OCI-LY3 (cell line): ENCODE measurements around the gene OR10G3.

Experiments
- H2AFZ ChIP-seq: fragments of 200-600, 300-600 bp; shearing (Covaris generic); 2 replicates; pipeline ENCODE4 v1.6.0; 2014; ENCODE audit warnings: antibody characterized with exemption, low read depth, low read length
- H3K27ac ChIP-seq: fragments of 200-600, 300-600 bp; sonication (generic); 2 replicates; pipeline ENCODE4 v1.5.1; 2014; ENCODE audit warnings: mild to moderate bottlenecking, low read length, moderate library complexity, mixed read lengths
- H3K27me3 ChIP-seq: fragments of 200-600, 300-600 bp; sonication (generic); 2 replicates; pipeline ENCODE4 v1.6.1; 2014; ENCODE audit warnings: low read depth, low read length, mixed read lengths
- H3K36me3 ChIP-seq: fragments of 200-600, 300-600 bp; sonication (generic); replicated peaks from 2 replicates; pipeline ENCODE3; 2014; ENCODE audit warnings: low read depth, low read length, mixed read lengths
- H3K4me1 ChIP-seq: fragments of 300-600, 200-600 bp; sonication (generic); 2 replicates; pipeline ENCODE4 v1.6.1; 2014; ENCODE audit warnings: low read length, mixed read lengths
- H3K4me2 ChIP-seq: fragments of 200-600, 300-600 bp; sonication (generic); 2 replicates; pipeline ENCODE4 v1.6.1; 2014; ENCODE audit warnings: low read length, mixed read lengths
- H3K4me3 ChIP-seq: fragments of 300-600, 200-600 bp; sonication (generic); 2 replicates; pipeline ENCODE4 v1.5.1; 2014; ENCODE audit warnings: antibody characterized with exemption, mild to moderate bottlenecking, low read length, moderate library complexity
- H3K79me2 ChIP-seq: fragments of 300-600, 200-600 bp; shearing (Covaris generic); 2 replicates; pipeline ENCODE4 v1.6.1; 2014; ENCODE audit warnings: mild to moderate bottlenecking, low read length, mixed read lengths
- H3K9ac ChIP-seq: fragments of 300-600, 200-600 bp; shearing (Covaris generic); 2 replicates; pipeline ENCODE4 v1.6.0; 2014; ENCODE audit warnings: mild to moderate bottlenecking, low read length, moderate library complexity
- H3K9me3 ChIP-seq: fragments of 200-600, 300-600 bp; shearing (Covaris generic); 2 replicates; pipeline ENCODE4 v1.6.1; 2014; ENCODE audit warnings: low read length, mixed read lengths; ENCODE audit not compliant: insufficient read depth
- H4K20me1 ChIP-seq: fragments of 200-600, 300-600 bp; sonication (generic); 2 replicates; pipeline ENCODE4 v1.6.1; 2016; ENCODE audit warnings: low read length, mixed read lengths; ENCODE audit not compliant: insufficient read depth
- CTCF ChIP-seq: fragments of 200-600, 300-600 bp; sonication (generic); IDR thresholded peaks from 2 replicates; pipeline ENCODE4 v1.5.1; 2014; ENCODE audit warnings: antibody characterized with exemption, low read length, low read depth
- EZH2phosphoT487 ChIP-seq: fragments of 200-600 bp; shearing (Covaris generic); IDR thresholded peaks from 2 replicates; pipeline ENCODE4 v1.6.1; 2018; ENCODE audit warnings: antibody characterized with exemption, mixed run types, low read depth

Gene OR10G3

DNA sequence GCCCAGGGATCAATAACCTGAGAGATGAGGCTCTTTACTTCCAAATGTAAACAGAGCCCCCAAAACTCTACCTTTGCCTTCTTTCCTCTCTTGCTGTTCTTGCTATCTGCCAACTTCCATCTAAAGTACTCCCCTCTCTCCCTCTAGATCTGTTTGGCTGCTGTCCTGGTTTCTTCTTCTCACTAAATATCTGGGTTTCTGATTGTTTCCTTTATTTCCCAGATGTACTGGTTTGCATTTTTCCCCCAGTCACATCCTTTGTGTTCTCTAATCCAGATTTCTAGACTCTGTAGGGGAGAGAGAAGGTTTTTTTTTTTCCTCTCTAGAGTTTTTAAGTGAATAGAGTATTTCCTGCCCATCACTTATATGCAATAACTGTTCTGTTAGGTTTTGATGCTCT lies 46.6 kb downstream of the OR10G3 start:
- H3K9ac ChIP-seq = no peak overlapping the region
- H3K27me3 ChIP-seq = peaks cover 36% of the 10 kb centered on the region
- H3K9me3 ChIP-seq = no peaks in the 10 kb centered on the region
- no peak overlapping the region for H3K27ac ChIP-seq
- H3K4me2 ChIP-seq = no peak overlapping the region
- H3K4me3 ChIP-seq = no peak overlapping the region
- TF ChIP-seq CTCF (no peak), EZH2phosphoT487 (no peak)
- H2AFZ ChIP-seq = no peak overlapping the region
- no peaks in the 10 kb centered on the region for H3K4me1 ChIP-seq
- no peaks in the 10 kb centered on the region for H4K20me1 ChIP-seq
- H3K79me2 ChIP-seq = no peaks in the 10 kb centered on the region
- H3K36me3 ChIP-seq = no peaks in the 10 kb centered on the region

GRCh38 chr14:21529515-21529914 lies 50.4 kb downstream of the OR10G3 start:
- no peak overlapping the region for H3K9ac ChIP-seq
- peaks cover 12% of the 10 kb centered on the region for H3K4me1 ChIP-seq
- H3K27me3 ChIP-seq = peaks cover 16% of the 10 kb centered on the region
- H4K20me1 ChIP-seq = no peaks in the 10 kb centered on the region
- H3K4me3 ChIP-seq = no peak overlapping the region
- no peaks in the 10 kb centered on the region for H3K79me2 ChIP-seq
- H3K27ac ChIP-seq = no peak overlapping the region
- H3K4me2 ChIP-seq = no peak overlapping the region
- no peaks in the 10 kb centered on the region for H3K36me3 ChIP-seq
- H3K9me3 ChIP-seq = no peaks in the 10 kb centered on the region
- TF ChIP-seq CTCF = no peak
- TF ChIP-seq EZH2phosphoT487 = no peak
- no peak overlapping the region for H2AFZ ChIP-seq

- no peak overlapping the region for H3K4me2 ChIP-seq
Measured at GRCh38 chr14:21528381-21529348, 51.2 kb downstream of the OR10G3 start.

More at GRCh38 chr14:21528381-21529348, 51.2 kb downstream of the OR10G3 start:
- Histone ChIP-seq H3K27ac (no peak overlapping the region), H3K9me3 (no peaks in the 10 kb centered on the region), H3K79me2 (no peaks in the 10 kb centered on the region), H3K27me3 (peaks cover 8% of the 10 kb centered on the region), H2AFZ (no peak overlapping the region), H4K20me1 (no peaks in the 10 kb centered on the region), H3K4me1 (peaks cover 12% of the 10 kb centered on the region), H3K9ac (no peak overlapping the region), H3K36me3 (no peaks in the 10 kb centered on the region), H3K4me3 (no peak overlapping the region)
- no peak for TF ChIP-seq CTCF
- no peak for TF ChIP-seq EZH2phosphoT487
